Measurements from ENCODE around the gene PIK3R3.
"Not testable (repeated sequence)": the region's sequence is repeated elsewhere in the genome, so short reads cannot be mapped to it uniquely, and the experiment has no call there.

DNA sequence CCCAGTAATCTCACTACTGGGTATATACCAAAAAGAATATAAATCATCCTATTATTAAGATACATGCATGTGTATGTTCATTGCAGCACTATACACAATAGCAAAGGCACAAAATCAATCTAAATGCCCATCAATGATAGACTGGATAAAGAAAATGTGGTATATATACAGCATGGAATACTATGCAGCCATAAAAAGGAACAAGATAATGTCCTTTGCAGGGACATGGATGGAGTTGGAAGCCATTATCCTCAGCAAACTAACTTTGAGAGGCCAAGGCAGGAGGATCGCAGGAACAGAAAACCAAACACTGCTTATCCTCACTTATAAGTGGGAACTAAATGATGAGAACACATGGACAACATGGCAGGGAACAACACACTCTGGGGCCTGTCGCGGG, 37.3 kb downstream of the PIK3R3 start:
- TF ChIP-seq, protein P1, sequence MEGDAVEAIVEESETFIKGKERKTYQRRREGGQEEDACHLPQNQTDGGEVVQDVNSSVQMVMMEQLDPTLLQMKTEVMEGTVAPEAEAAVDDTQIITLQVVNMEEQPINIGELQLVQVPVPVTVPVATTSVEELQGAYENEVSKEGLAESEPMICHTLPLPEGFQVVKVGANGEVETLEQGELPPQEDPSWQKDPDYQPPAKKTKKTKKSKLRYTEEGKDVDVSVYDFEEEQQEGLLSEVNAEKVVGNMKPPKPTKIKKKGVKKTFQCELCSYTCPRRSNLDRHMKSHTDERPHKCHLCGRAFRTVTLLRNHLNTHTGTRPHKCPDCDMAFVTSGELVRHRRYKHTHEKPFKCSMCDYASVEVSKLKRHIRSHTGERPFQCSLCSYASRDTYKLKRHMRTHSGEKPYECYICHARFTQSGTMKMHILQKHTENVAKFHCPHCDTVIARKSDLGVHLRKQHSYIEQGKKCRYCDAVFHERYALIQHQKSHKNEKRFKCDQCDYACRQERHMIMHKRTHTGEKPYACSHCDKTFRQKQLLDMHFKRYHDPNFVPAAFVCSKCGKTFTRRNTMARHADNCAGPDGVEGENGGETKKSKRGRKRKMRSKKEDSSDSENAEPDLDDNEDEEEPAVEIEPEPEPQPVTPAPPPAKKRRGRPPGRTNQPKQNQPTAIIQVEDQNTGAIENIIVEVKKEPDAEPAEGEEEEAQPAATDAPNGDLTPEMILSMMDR (IDR thresholded peaks at IDR 0.05): not testable (repeated sequence)
- TF ChIP-seq POLR2A (IDR thresholded peaks at IDR 0.05): not testable (repeated sequence)
